Liver (tissue), 9 donors: Measurements from ENCODE around the gene KIF18B. TPM values are rescaled to one million over a fixed set of nuclear protein-coding genes. Genes with fewer than 3 reads are reported as not detected.

Source experiments
- DNase-seq: peaks from one replicate; pipeline ENCODE4 v3.0.0-alpha.2; 2017; ENCODE audit warnings: low spot score
- H3K27ac ChIP-seq, 2 donors: one replicate each; pipeline ENCODE4 v1.7.0; 2013; ENCODE audit warnings: inconsistent platforms in 2 of 2, low read length in 2 of 2, control low read depth in 1 of 2, low read depth in 1 of 2, mild to moderate bottlenecking in 1 of 2
- H3K27me3 ChIP-seq, 4 donors: one replicate each; pipeline versions ENCODE4 v1.6.1 to v1.7.0; 2013; ENCODE audit warnings: low read length in 3 of 4, inconsistent platforms in 1 of 4, mild to moderate bottlenecking in 1 of 4, moderate library complexity in 1 of 4; ENCODE audit not compliant: control insufficient read depth in 4 of 4, insufficient read depth in 4 of 4
- H3K36me3 ChIP-seq, 4 donors: one replicate each; pipeline versions ENCODE4 v1.6.1 to v1.7.0; 2013; ENCODE audit warnings: low read length in 3 of 4, mild to moderate bottlenecking in 3 of 4, low read depth in 1 of 4, moderate library complexity in 1 of 4; ENCODE audit not compliant: control insufficient read depth in 4 of 4, insufficient read depth in 3 of 4
- H3K4me1 ChIP-seq, 4 donors: one replicate each; pipeline versions ENCODE4 v1.6.1 to v1.7.0; 2013; ENCODE audit warnings: low read length in 3 of 4, mild to moderate bottlenecking in 3 of 4, moderate library complexity in 1 of 4; ENCODE audit not compliant: control insufficient read depth in 4 of 4, insufficient read depth in 4 of 4
- H3K4me3 ChIP-seq, 3 donors: one replicate each; pipeline versions ENCODE4 v1.6.1 to v1.7.0; 2013; ENCODE audit warnings: low read length in 3 of 3, control low read depth in 1 of 3, low read depth in 1 of 3, mild to moderate bottlenecking in 1 of 3
- H3K9ac ChIP-seq, 2 donors: one replicate each; pipeline ENCODE4 v1.7.0; 2013; ENCODE audit warnings: low read length in 2 of 2, mild to moderate bottlenecking in 2 of 2, moderate library complexity in 2 of 2, control low read depth in 1 of 2, low read depth in 1 of 2
- H3K9me3 ChIP-seq, 4 donors: one replicate each; pipeline versions ENCODE4 v1.6.1 to v1.7.0; 2013; ENCODE audit warnings: low read length in 3 of 4; ENCODE audit not compliant: control insufficient read depth in 4 of 4
- ATF3 ChIP-seq: IDR thresholded peaks from 2 replicates; pipeline ENCODE4 v1.6.1; 2016; ENCODE audit warnings: antibody characterized with exemption
- CTCF ChIP-seq: fragments of 150-350 bp; IDR thresholded peaks from 2 replicates; pipeline ENCODE4 v1.5.1; 2017; ENCODE audit warnings: improper control_type of control experiment, low read depth, low read length; ENCODE audit not compliant: missing input control
- EGR1 ChIP-seq, 2 donors: IDR thresholded peaks; 2 replicates each; pipeline ENCODE4 v1.6.1; 2016 to 2018; ENCODE audit warnings: antibody characterized with exemption in 2 of 2, low read depth in 2 of 2
- FOXA1 ChIP-seq: IDR thresholded peaks from 2 replicates; pipeline ENCODE4 v1.6.1; 2016; ENCODE audit warnings: antibody characterized with exemption
- FOXA2 ChIP-seq: IDR thresholded peaks from 2 replicates; pipeline ENCODE4 v1.6.1; 2016; ENCODE audit warnings: antibody characterized with exemption
- GABPA ChIP-seq, 2 donors: IDR thresholded peaks in 1 of 2; conservative IDR thresholded peaks in 1 of 2; 2 replicates each; pipeline ENCODE4 v1.6.1; 2016; ENCODE audit warnings: antibody characterized with exemption in 2 of 2, mild to moderate bottlenecking in 1 of 2, moderate library complexity in 1 of 2
- HNF4A ChIP-seq, 2 donors: conservative IDR thresholded peaks; 2 replicates each; pipeline ENCODE4 v1.6.1; 2016; ENCODE audit warnings: antibody characterized with exemption in 2 of 2, mild to moderate bottlenecking in 2 of 2
- JUND ChIP-seq, 2 donors: IDR thresholded peaks; 2 replicates each; pipeline ENCODE4 v1.6.1; 2016; ENCODE audit warnings: antibody characterized with exemption in 2 of 2
- MAX ChIP-seq: IDR thresholded peaks from 2 replicates; pipeline ENCODE4 v1.6.1; 2016; ENCODE audit warnings: antibody characterized with exemption
- REST ChIP-seq: IDR thresholded peaks from 2 replicates; pipeline ENCODE4 v1.6.1; 2016; ENCODE audit warnings: antibody characterized with exemption, mild to moderate bottlenecking
- RXRA ChIP-seq, 2 donors: IDR thresholded peaks; 2 replicates each; pipeline ENCODE4 v1.6.1; 2017 to 2018; ENCODE audit warnings: antibody characterized with exemption in 2 of 2, mild to moderate bottlenecking in 1 of 2
- SP1 ChIP-seq: IDR thresholded peaks from 2 replicates; pipeline ENCODE4 v1.6.1; 2018; ENCODE audit warnings: antibody characterized with exemption, mild to moderate bottlenecking
- TAF1 ChIP-seq: conservative IDR thresholded peaks from 2 replicates; pipeline ENCODE4 v1.6.1; 2016; ENCODE audit warnings: antibody characterized with exemption, mild to moderate bottlenecking
- YY1 ChIP-seq: IDR thresholded peaks from 2 replicates; pipeline ENCODE4 v1.6.1; 2016; ENCODE audit warnings: antibody characterized with exemption, mild to moderate bottlenecking
- ZBTB33 ChIP-seq: IDR thresholded peaks from 2 replicates; pipeline ENCODE4 v1.6.1; 2016; ENCODE audit warnings: antibody characterized with exemption
- WGBS: extraction: QIAGEN DNeasy Blood & Tissue Kit; methylation state at CpG from one replicate; pipeline ENCODE4 v1.1.7; 2013; 5-methylcytosine and 5-hydroxymethylcytosine counted together
- polyA plus RNA-seq, 2 donors: library from polyadenylated mRNA; stranded (reverse) in 1 of 2; unstranded in 1 of 2; fragments of 200-250 nt in 1 of 2; fragments of >200 nt in 1 of 2; fragmentation: Nextera tagmentation in 1 of 2; extraction: Ambion mirVana in 1 of 2; gene quantifications; one replicate each; pipeline versions ENCODE4 v1.2.1 to v1.2.3, GENCODE V29; 2013 to 2015
- total RNA-seq, 2 donors: library from RNA; depleted of rRNA; stranded (reverse); fragments of >200 nt; gene quantifications; one replicate each; pipeline ENCODE4 v1.2.3, GENCODE V29; 2014
- donor health status: healthy.
- donor health status: healthy.
- donor health status: healthy.
- donor health status: healthy.
- donor health status: healthy.

KIF18B gene
- total and polyA plus RNA-seq, 4 donors, result under 0.01 to 11.9 (median 0.48) TPM

GRCh38 chr17:44899074-44899782 lies 48.3 kb downstream of the KIF18B start, which contains the start of gene EFTUD2 (continued):
- no peak for TF ChIP-seq CTCF
- TF ChIP-seq RXRA (IDR thresholded peaks at IDR 0.05), result peak in 1 of 2 donors; percentile 24
- no peak for TF ChIP-seq JUND (IDR thresholded peaks at IDR 0.05)
- TF ChIP-seq ATF3, result no peak
- peak; percentile 26 for TF ChIP-seq TAF1

- Histone ChIP-seq H3K4me1 (peaks cover 3 to 20% (median 19%) of the 10 kb centered on the region in 4 donors), H3K27ac (peak overlapping the region; percentile 98 to 99), H3K9me3 (no peaks in the 10 kb centered on the region), H3K9ac (peak overlapping the region; percentile 39 to 93), H3K27me3 (no peaks in the 10 kb centered on the region), H3K4me3 (peak overlapping the region; percentile 73 to 100 (median 80)), H3K36me3 (peaks cover 0 to 9% (median 6%) of the 10 kb centered on the region in 4 donors)
- DNase-seq, result no peak
- WGBS, result 0% methylated on average over 7 of the region's 7 CpGs
- TF ChIP-seq HNF4A (conservative IDR thresholded peaks at IDR 0.05) (no peak), RXRA (IDR thresholded peaks at IDR 0.05) (no peak)
Measured at GRCh38 chr17:44898768-44899073, 48.9 kb downstream of the KIF18B start.

- Histone ChIP-seq H3K9ac (no peak overlapping the region), H3K27me3 (no peaks in the 10 kb centered on the region), H3K36me3 (peaks cover 0 to 21% (median 14%) of the 10 kb centered on the region in 4 donors), H3K4me3 (no peak overlapping the region), H3K27ac (no peak overlapping the region), H3K9me3 (no peaks in the 10 kb centered on the region), H3K4me1 (peaks cover 2 to 13% (median 12%) of the 10 kb centered on the region in 4 donors)
- no peak for TF ChIP-seq SP1
- no peak for DNase-seq
- 96% methylated on average over 4 of the region's 4 CpGs for WGBS
Measured at GRCh38 chr17:44894642-44895041, 52.9 kb downstream of the KIF18B start.

- H3K27ac ChIP-seq, result no peak overlapping the region
- no peaks in the 10 kb centered on the region for H3K27me3 ChIP-seq
- no peaks in the 10 kb centered on the region for H3K9me3 ChIP-seq
- H3K9ac ChIP-seq, result no peak overlapping the region
- H3K36me3 ChIP-seq, result peaks cover 0 to 21% (median 14%) of the 10 kb centered on the region in 4 donors
- H3K4me1 ChIP-seq, result peaks cover 0 to 6% (median 3%) of the 10 kb centered on the region in 4 donors
- H3K4me3 ChIP-seq, result no peak overlapping the region
- DNase-seq, result no peak
- TF ChIP-seq FOXA2 (no peak), FOXA1 (no peak), MAX (no peak), REST (no peak), CTCF (no peak), HNF4A (conservative IDR thresholded peaks at IDR 0.05) (no peak), EGR1 (IDR thresholded peaks at IDR 0.05; ENCODE audit: low read depth in 2 of 2) (no peak), SP1 (no peak), ZBTB33 (no peak), JUND (IDR thresholded peaks at IDR 0.05) (no peak), YY1 (no peak), GABPA (IDR thresholded peaks at IDR 0.05 in 1 of 2, conservative IDR thresholded peaks at IDR 0.05 in 1 of 2) (no peak)
Measured at GRCh38 chr17:44892250-44892649, 55.3 kb downstream of the KIF18B start.
